Fibroblast of skin of back (primary cell): ENCODE results near the gene ARPC5. TPM values are rescaled to one million over a fixed set of nuclear protein-coding genes. Genes with fewer than 3 reads are reported as not detected.
"Not testable (repeated sequence)": the region's sequence is repeated elsewhere in the genome, so short reads cannot be mapped to it uniquely, and the experiment has no call there.

Experiments used
- DNase-seq: peaks from one replicate; pipeline ENCODE4 v3.0.0-alpha.2; 2013
- polyA plus RNA-seq, 2 experiments: library from polyadenylated mRNA; unstranded; fragments of 120-200 nt; gene quantifications; one replicate each; pipeline ENCODE4 v1.2.1, GENCODE V29; 2013; ENCODE audit not compliant: insufficient read length in 2 of 2

The ARPC5 gene
- 408 TPM for polyA plus RNA-seq (2013, experiment 1 of 2; ENCODE audit: insufficient read length)
- 413 TPM for polyA plus RNA-seq (2013, experiment 2 of 2; ENCODE audit: insufficient read length)

GRCh38 chr1:183635606-183636333 lies at the start of gene ARPC5:
Gene ARPC5 (minus strand): TSS chr1:183635783. CDS start chr1:183635659, 124 bp downstream.
- peak; percentile 98 for DNase-seq

DNA sequence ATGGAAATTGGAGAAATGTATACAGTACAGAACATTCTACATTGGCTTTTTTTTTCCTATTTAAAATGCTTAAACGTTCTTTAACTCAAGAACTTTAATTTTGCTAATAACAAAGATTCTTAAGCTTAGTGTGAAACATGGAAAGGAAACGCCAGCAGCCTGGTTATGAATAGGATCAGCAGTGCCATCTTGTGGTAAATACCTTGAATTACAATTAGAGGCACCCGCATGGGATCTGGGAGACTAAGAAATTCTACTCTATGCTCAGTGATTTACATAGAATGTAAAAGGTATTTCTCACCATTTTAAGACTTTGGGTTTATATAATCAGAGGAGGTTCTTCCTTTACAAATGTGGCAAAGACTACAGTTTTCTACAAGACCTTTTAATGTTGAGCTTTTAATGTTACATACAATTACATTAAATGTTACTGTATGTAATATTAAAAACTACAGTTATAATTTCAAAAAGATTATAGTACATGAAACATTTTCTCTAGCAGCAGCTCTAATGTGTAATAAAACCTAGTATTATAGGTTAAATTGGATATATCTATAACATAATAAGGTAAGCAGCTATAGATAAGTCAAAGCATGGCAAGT lies 49.6 kb upstream of the ARPC5 start:
- peak; percentile 50 for DNase-seq

GRCh38 chr1:183679363-183679762 lies 43.8 kb upstream of the ARPC5 start:
- DNase-seq, result not testable (repeated sequence)

DNA sequence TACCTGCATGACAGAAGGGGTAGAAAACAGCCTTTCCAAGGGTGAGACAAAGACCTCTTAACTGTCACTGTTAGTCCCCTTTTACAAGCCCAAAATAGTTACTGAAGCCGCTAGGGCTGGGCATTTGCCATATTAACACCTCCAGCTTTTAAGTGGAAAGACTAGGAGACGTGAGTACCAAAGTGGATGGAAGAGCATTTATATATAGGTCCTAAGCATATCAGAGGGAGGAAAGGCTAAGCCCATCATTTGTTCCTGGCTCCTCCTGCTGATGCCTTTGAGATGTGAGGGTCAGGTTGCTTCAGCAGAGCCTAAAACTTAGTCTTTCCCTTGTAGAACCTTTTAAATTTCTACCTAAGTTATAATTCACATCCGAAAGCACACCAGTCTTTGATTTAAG lies 43.2 kb upstream of the ARPC5 start:
- no peak for DNase-seq

- peak; percentile 33 for DNase-seq
Observed at GRCh38 chr1:183676586-183677189, 41.1 kb upstream of the ARPC5 start.

DNA sequence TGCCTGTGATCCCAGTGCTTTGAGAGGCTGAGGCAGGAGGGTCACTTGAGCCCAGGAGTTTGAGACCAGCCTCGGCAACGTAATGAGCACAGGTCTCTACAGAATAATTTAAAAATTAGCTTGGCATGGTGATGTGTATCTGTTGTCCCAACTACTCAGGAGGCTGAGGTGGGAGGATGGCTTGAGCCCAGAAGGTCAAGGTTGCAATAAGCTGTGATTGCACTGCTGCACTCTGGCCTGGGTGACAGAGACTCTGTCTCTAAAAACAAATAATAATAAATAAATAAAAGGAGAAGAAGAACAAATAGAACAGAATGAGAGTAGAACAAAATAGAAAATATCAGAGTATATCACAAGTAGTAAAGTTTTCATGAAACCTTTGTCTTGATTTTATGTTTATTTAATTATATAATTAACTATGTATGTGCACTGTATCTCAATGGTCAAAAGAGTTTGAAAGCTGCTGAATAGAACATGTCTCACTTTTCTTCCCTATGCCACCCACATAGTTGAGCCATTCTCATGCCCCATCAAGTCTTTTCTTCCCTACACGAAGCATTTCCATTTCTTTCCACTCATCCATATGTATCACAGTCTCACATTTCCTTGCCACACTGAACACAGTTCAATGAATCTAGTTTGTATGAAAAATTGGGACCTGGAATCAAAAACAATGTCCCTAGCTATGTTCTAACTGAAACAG lies 40.5 kb upstream of the ARPC5 start:
- no peak for DNase-seq

GRCh38 chr1:183675381-183675780 lies 39.8 kb upstream of the ARPC5 start:
- DNase-seq, result no peak

DNA sequence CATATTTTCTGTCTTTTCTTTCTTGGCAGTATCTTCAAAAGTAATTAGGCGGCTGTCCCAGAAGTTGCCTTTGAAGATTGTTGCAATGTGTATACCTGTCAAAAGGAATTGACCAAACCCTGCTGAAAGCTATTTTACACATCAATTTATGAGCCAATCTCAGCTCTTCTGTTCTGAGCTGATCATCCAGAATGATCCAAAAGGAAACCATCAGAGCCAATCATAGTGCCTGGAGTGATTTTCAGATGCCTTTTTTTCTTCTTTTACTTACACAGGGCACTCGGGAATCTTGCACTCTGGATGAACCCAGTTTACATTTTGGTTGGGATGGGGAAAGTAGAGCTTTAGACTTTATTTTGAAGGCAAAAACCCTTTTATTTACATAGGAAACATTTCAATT lies 39.3 kb upstream of the ARPC5 start:
- DNase-seq, result no peak

- DNase-seq, result peak; percentile 31
Observed at GRCh38 chr1:183674339-183674738, 38.8 kb upstream of the ARPC5 start.

- peak; percentile 32 for DNase-seq
Observed at GRCh38 chr1:183673605-183674323, 38.2 kb upstream of the ARPC5 start.

- DNase-seq, result no peak
Observed at GRCh38 chr1:183670169-183670568, 34.6 kb upstream of the ARPC5 start.

- no peak for DNase-seq
Observed at GRCh38 chr1:183656355-183656754, 20.8 kb upstream of the ARPC5 start.

DNA sequence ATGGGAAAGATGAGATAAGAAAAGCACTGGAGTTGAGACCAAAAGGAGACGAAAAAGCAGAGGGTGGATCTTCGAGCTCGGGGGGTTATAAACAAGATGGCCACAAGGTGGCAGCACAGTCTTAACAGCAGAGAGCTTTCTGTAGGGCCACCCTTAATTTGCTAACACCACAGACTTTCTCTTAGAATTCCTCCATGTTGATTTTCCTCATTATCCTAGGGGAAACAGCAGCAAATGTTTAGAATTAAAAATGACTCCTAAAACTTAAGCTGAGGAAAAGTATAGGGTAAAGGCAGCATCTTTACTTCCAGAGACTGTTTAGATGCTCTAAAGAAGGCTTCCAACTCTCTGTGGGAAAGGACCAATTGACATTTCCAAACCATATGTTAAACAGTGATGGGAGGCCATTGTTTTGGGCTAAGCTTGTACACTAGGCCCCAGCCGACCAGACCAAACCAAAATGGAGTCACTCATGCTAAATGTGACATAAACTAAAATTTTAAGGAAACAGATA lies 20.0 kb upstream of the ARPC5 start:
- peak; percentile 80 for DNase-seq

GRCh38 chr1:183654706-183655105 lies 19.1 kb upstream of the ARPC5 start:
- DNase-seq, result no peak

GRCh38 chr1:183653876-183654451 lies 18.4 kb upstream of the ARPC5 start:
- DNase-seq, result no peak

GRCh38 chr1:183653462-183653794 lies 17.8 kb upstream of the ARPC5 start:
- DNase-seq, result no peak

DNA sequence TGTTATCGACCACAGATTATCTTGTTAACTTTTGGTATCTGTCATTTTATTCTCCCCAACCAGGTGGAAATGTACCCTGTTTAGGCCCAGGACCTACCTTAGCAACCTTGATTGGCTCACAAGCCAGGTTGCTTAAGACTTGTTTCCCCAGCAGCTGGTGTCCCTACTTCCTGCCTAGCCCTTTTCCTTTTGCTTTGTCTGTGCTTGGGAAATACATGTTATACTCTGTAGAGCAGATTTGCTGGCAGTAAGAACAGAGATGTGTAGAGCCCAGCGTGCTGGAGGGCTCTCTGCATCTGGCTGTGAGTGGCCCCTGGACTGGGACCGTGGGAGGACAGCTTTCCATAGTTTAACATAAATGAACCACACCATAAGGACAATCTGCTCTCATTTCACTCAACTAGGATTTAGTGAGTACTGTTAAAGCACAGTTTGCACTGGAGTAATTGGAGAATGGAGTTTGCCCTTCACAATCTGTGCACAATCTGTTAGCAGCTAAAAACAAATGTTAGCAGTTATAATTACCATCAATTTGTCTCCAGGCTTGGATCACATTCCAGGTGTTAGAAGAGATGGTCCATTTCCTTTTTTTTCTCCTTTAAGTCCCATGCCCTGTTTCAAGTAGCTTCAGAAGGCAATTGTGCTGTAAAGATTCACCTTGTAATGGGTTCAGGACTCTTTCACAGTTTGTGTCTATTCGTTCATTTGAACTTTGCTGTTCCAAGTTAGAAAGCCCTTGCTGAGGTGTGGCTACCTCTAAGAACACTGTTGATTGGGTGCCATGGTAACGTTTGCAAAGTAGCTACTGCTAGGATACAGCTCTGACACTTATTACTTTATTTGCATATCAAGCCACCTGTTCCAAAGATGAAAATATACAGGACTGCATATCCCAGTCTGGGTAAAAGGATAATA lies 17.2 kb upstream of the ARPC5 start, which contains the start of gene APOBEC4:
APOBEC4 (minus strand) TSS at position 770 of the 915 bp plus-strand sequence. CDS start 4,535 bp downstream, outside the sequence.
- DNase-seq, result no peak

GRCh38 chr1:183652107-183652506 lies 16.5 kb upstream of the ARPC5 start:
- no peak for DNase-seq

- DNase-seq, result no peak
Observed at GRCh38 chr1:183651612-183652011, 16.0 kb upstream of the ARPC5 start.

DNA sequence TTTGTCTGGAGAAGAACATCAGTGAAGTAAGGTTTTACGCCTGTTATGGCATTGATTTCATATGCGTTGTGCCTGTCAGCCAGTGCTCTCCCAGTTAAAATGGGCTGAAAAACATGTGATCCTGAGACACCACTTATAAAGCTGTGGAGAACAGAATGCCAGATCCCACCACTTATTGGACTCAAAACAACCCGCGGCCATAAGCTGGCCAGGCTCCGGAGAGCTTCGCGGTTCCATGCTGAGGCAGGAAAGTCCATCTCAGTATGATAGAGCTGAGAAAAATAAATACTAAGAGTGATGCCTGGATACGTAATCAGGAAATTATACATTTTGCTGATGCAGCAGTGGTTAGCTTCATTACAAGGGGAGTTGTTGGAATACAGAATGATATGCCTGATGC lies 12.5 kb upstream of the ARPC5 start:
- DNase-seq, result no peak

GRCh38 chr1:183646776-183647175 lies 11.2 kb upstream of the ARPC5 start:
- no peak for DNase-seq
